HEK293 (cell line): ENCODE results near the gene CORO7.

ENCODE experiments used
- CTCF ChIA-PET: fragments of 350-600 bp; formaldehyde crosslinking; extraction: SDS; loops from one replicate; lab custom pipeline; 2021; ENCODE audit warnings: antibody characterized with exemption; lab: Yijun Ruan, JAX
- POLR2A ChIA-PET: fragments of 300-600 bp; formaldehyde crosslinking; extraction: SDS; loops from one replicate; lab custom pipeline; 2020; ENCODE audit warnings: antibody characterized with exemption, inconsistent platforms; lab: Yijun Ruan, JAX
- H3K27ac ChIP-seq: fragments of 200-500 bp; sonication (Bioruptor generic); 2 replicates; pipeline ENCODE4 v1.5.1; 2014; ENCODE audit warnings: low read depth, low read length, control low read depth, inconsistent platforms; ENCODE audit errors: extremely low read depth
- H3K36me3 ChIP-seq, 2 experiments: fragments of 200-500 bp in 1 of 2; sonication (Bioruptor generic) in 1 of 2; 1 replicate in 1 of 2; 2 replicates in 1 of 2; pipeline ENCODE4 v1.5.1; 2014 to 2017; ENCODE audit warnings: inconsistent platforms in 2 of 2, low read length in 2 of 2; ENCODE audit not compliant: control insufficient read depth in 2 of 2, insufficient read depth in 1 of 2
- H3K4me1 ChIP-seq: fragments of 200-500 bp; sonication (Bioruptor generic); 2 replicates; pipeline ENCODE4 v1.5.1; 2014; ENCODE audit warnings: mild to moderate bottlenecking, low read length, inconsistent platforms; ENCODE audit not compliant: control insufficient read depth, insufficient read depth
- H3K4me3 ChIP-seq: 2 replicates; pipeline ENCODE4 v1.5.1; 2011; ENCODE audit warnings: low read depth, mild to moderate bottlenecking, control low read depth, low read length, moderate library complexity
- H3K9me3 ChIP-seq: fragments of 200-500 bp; sonication (Bioruptor generic); 2 replicates; pipeline ENCODE4 v1.5.1; 2014; ENCODE audit warnings: low read depth, low read length, inconsistent platforms; ENCODE audit not compliant: control insufficient read depth, insufficient read depth
- CTCF ChIP-seq: fragments of 450-650 bp; formaldehyde crosslinking; IDR thresholded peaks from 2 replicates; pipeline ENCODE4 v1.5.1; 2016; ENCODE audit warnings: missing biosample characterization, missing genetic modification characterization
- KLF9 ChIP-seq: fragments of 450-650 bp; formaldehyde crosslinking; IDR thresholded peaks from 2 replicates; pipeline ENCODE4 v1.5.1; 2016; ENCODE audit warnings: missing biosample characterization, missing genetic modification characterization, low read depth
- ZBTB7A ChIP-seq: fragments of 450-650 bp; formaldehyde crosslinking; IDR thresholded peaks from 2 replicates; pipeline ENCODE4 v1.5.1; 2016; ENCODE audit warnings: low read depth, missing biosample characterization, missing genetic modification characterization
- ZEB2 ChIP-seq: fragments of 450-650 bp; formaldehyde crosslinking; IDR thresholded peaks from 2 replicates; pipeline ENCODE4 v1.5.1; 2016; ENCODE audit warnings: missing biosample characterization, missing genetic modification characterization
- ZFP3 ChIP-seq: fragments of 450-650 bp; formaldehyde crosslinking; IDR thresholded peaks from 2 replicates; pipeline ENCODE4 v1.5.1; 2016; ENCODE audit warnings: low read depth, missing biosample characterization, missing genetic modification characterization
- ZFP37 ChIP-seq: fragments of 450-650 bp; formaldehyde crosslinking; IDR thresholded peaks from 2 replicates; pipeline ENCODE4 v1.5.1; 2016; ENCODE audit warnings: missing biosample characterization, missing genetic modification characterization
- ZIC2 ChIP-seq: fragments of 450-650 bp; formaldehyde crosslinking; IDR thresholded peaks from 2 replicates; pipeline ENCODE4 v1.5.1; 2016; ENCODE audit warnings: missing biosample characterization, missing genetic modification characterization
- ZNF138 ChIP-seq: fragments of 450-650 bp; formaldehyde crosslinking; IDR thresholded peaks from 2 replicates; pipeline ENCODE4 v1.5.1; 2016; ENCODE audit warnings: missing biosample characterization, missing genetic modification characterization, borderline replicate concordance
- ZNF140 ChIP-seq: fragments of 450-650 bp; formaldehyde crosslinking; IDR thresholded peaks from 2 replicates; pipeline ENCODE4 v1.5.1; 2016; ENCODE audit warnings: missing biosample characterization, missing genetic modification characterization
- ZNF169 ChIP-seq: fragments of 450-650 bp; formaldehyde crosslinking; IDR thresholded peaks from 2 replicates; pipeline ENCODE4 v1.5.1; 2016; ENCODE audit warnings: missing biosample characterization, missing genetic modification characterization
- ZNF292 ChIP-seq: fragments of 450-650 bp; formaldehyde crosslinking; IDR thresholded peaks from 2 replicates; pipeline ENCODE4 v1.5.1; 2016; ENCODE audit warnings: low read depth, missing biosample characterization, missing genetic modification characterization, borderline replicate concordance
- ZNF391 ChIP-seq: fragments of 450-650 bp; formaldehyde crosslinking; IDR thresholded peaks from 2 replicates; pipeline ENCODE4 v1.5.1; 2016; ENCODE audit warnings: low read depth, missing biosample characterization, missing genetic modification characterization, borderline replicate concordance
- ZNF394 ChIP-seq: fragments of 450-650 bp; formaldehyde crosslinking; IDR thresholded peaks from 2 replicates; pipeline ENCODE4 v1.5.1; 2016; ENCODE audit warnings: missing biosample characterization, missing genetic modification characterization, mild to moderate bottlenecking, moderate library complexity, borderline replicate concordance
- ZNF426 ChIP-seq: fragments of 450-650 bp; formaldehyde crosslinking; IDR thresholded peaks from 2 replicates; pipeline ENCODE4 v1.5.1; 2017; ENCODE audit warnings: missing biosample characterization, missing genetic modification characterization, mild to moderate bottlenecking, inconsistent platforms, moderate library complexity
- ZNF561 ChIP-seq: fragments of 450-650 bp; IDR thresholded peaks from 2 replicates; pipeline ENCODE4 v1.5.1; 2018; ENCODE audit warnings: missing biosample characterization, missing genetic modification characterization, borderline replicate concordance
- ZNF626 ChIP-seq: fragments of 450-650 bp; sonication (Bioruptor Pico); formaldehyde crosslinking; IDR thresholded peaks from 2 replicates; pipeline ENCODE4 v1.5.1; 2018; ENCODE audit warnings: missing biosample characterization, missing genetic modification characterization, inconsistent platforms
- ZNF654 ChIP-seq: fragments of 450-650 bp; formaldehyde crosslinking; IDR thresholded peaks from 2 replicates; pipeline ENCODE4 v1.5.1; 2016; ENCODE audit warnings: low read depth, missing biosample characterization, missing genetic modification characterization
- ZNF677 ChIP-seq: fragments of 450-650 bp; IDR thresholded peaks from 2 replicates; pipeline ENCODE4 v1.5.0; 2018; ENCODE audit warnings: missing biosample characterization, mild to moderate bottlenecking, missing genetic modification characterization, moderate library complexity
- ZNF776 ChIP-seq: fragments of 450-650 bp; formaldehyde crosslinking; IDR thresholded peaks from 2 replicates; pipeline ENCODE4 v1.5.0; 2017; ENCODE audit warnings: missing biosample characterization, missing genetic modification characterization, borderline replicate concordance
- ZNF843 ChIP-seq: fragments of 450-650 bp; formaldehyde crosslinking; IDR thresholded peaks from 2 replicates; pipeline ENCODE4 v1.5.1; 2016; ENCODE audit warnings: missing biosample characterization, missing genetic modification characterization
- TF ChIP-seq, protein P1 (sequence below): fragments of 450-650 bp; formaldehyde crosslinking; IDR thresholded peaks from 2 replicates; pipeline ENCODE4 v1.5.1; 2016; ENCODE audit warnings: missing biosample characterization, missing genetic modification characterization
- TF ChIP-seq, protein P2 (sequence below): fragments of 450-650 bp; formaldehyde crosslinking; IDR thresholded peaks from 2 replicates; pipeline ENCODE4 v1.5.1; 2016; ENCODE audit warnings: missing biosample characterization, missing genetic modification characterization, low read depth
- TF ChIP-seq, protein P3 (sequence below): sonication (generic); formaldehyde crosslinking; IDR thresholded peaks from 2 replicates; pipeline ENCODE4 v1.8.1; 2022; ENCODE audit warnings: mild to moderate bottlenecking, moderate library complexity, missing genetic modification reagents
- TF ChIP-seq, protein P4 (sequence below): fragments of 450-650 bp; formaldehyde crosslinking; IDR thresholded peaks from 2 replicates; pipeline ENCODE4 v1.5.1; 2017; ENCODE audit warnings: missing biosample characterization, missing genetic modification characterization

Gene CORO7

GRCh38 chr16:4403133-4403949 is 13.1 kb downstream of the CORO7 start:
- H3K4me3 ChIP-seq = no peak overlapping the region
- H3K36me3 ChIP-seq = peaks cover 5 to 60% of the 10 kb centered on the region in 2 experiments; a peak in 2 of 3 replicates
- CTCF ChIA-PET = interaction anchor here (0.5 to 7.4 kb wide), 69 partner anchors 8 to 876 kb away, joined by 3 to 135 read pairs (median 6); partner anchors contain the start of genes CORO7 and PAM16
- H3K27ac ChIP-seq = no peak overlapping the region
- TF ChIP-seq, protein P1, sequence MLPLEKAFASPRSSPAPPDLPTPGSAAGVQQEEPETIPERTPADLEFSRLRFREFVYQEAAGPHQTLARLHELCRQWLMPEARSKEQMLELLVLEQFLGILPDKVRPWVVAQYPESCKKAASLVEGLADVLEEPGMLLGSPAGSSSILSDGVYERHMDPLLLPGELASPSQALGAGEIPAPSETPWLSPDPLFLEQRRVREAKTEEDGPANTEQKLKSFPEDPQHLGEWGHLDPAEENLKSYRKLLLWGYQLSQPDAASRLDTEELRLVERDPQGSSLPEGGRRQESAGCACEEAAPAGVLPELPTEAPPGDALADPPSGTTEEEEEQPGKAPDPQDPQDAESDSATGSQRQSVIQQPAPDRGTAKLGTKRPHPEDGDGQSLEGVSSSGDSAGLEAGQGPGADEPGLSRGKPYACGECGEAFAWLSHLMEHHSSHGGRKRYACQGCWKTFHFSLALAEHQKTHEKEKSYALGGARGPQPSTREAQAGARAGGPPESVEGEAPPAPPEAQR (tag by site-specific recombination) = no peak
- 0 out of 2 replicates have a peak, but pooled peaks have one; percentile 1 for TF ChIP-seq ZBTB7A (tag by site-specific recombination)
- TF ChIP-seq, all 188 proteins: peak for 1
- Histone ChIP-seq H3K4me1 (no peaks in the 10 kb centered on the region), H3K9me3 (no peaks in the 10 kb centered on the region)
- POLR2A ChIA-PET = interaction anchor here (0.9 to 1.7 kb wide), 3 partner anchors 10 to 34 kb away, joined by 3 to 6 read pairs (median 3); no protein-coding TSS in a partner anchor

- Histone ChIP-seq H3K9me3 (no peaks in the 10 kb centered on the region), H3K4me3 (no peak overlapping the region), H3K4me1 (no peaks in the 10 kb centered on the region), H3K27ac (no peak overlapping the region), H3K36me3 (peaks cover 5 to 53% of the 10 kb centered on the region in 2 experiments; a peak in 2 of 3 replicates)
- ChIA-PET POLR2A (interaction anchor here (0.7 to 1.7 kb wide), 2 partner anchors 13 to 111 kb away, joined by 5 to 6 read pairs; no protein-coding TSS in a partner anchor), CTCF (interaction anchor here (0.5 to 7.4 kb wide), 68 partner anchors 7 to 876 kb away, joined by 3 to 135 read pairs (median 6); partner anchors contain the start of genes CORO7 and PAM16)
- TF ChIP-seq ZNF140 (tag by site-specific recombination) (no peak), ZFP3 (tag by site-specific recombination) (no peak), ZNF561 (tag by site-specific recombination) (peak; percentile 88), KLF9 (tag by site-specific recombination) (peak; percentile 15; the same call in 1 of the 2 replicates), ZNF677 (no peak; the same call in 1 of the 2 replicates), ZNF843 (tag by site-specific recombination) (no peak), CTCF (tag by site-specific recombination) (peak; percentile 98), ZNF654 (tag by site-specific recombination) (peak; percentile 95), ZNF391 (tag by site-specific recombination) (peak; percentile 75; the same call in 1 of the 2 replicates), ZIC2 (tag by site-specific recombination) (peak; percentile 51), ZNF138 (tag by site-specific recombination) (no peak), ZEB2 (tag by site-specific recombination) (peak; percentile 50; the same call in 1 of the 2 replicates), ZNF169 (tag by site-specific recombination) (no peak), ZNF292 (tag by site-specific recombination) (no peak), ZNF394 (peak; percentile 99), ZFP37 (0 out of 2 replicates have a peak, but pooled peaks have one; percentile 53), ZNF776 (tag by site-specific recombination) (no peak), ZNF426 (no peak; the same call in 1 of the 2 replicates), ZNF626 (tag by site-specific recombination) (no peak)
- TF ChIP-seq, protein P2, sequence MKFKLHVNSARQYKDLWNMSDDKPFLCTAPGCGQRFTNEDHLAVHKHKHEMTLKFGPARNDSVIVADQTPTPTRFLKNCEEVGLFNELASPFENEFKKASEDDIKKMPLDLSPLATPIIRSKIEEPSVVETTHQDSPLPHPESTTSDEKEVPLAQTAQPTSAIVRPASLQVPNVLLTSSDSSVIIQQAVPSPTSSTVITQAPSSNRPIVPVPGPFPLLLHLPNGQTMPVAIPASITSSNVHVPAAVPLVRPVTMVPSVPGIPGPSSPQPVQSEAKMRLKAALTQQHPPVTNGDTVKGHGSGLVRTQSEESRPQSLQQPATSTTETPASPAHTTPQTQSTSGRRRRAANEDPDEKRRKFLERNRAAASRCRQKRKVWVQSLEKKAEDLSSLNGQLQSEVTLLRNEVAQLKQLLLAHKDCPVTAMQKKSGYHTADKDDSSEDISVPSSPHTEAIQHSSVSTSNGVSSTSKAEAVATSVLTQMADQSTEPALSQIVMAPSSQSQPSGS = no peak
- TF ChIP-seq, protein P3, sequence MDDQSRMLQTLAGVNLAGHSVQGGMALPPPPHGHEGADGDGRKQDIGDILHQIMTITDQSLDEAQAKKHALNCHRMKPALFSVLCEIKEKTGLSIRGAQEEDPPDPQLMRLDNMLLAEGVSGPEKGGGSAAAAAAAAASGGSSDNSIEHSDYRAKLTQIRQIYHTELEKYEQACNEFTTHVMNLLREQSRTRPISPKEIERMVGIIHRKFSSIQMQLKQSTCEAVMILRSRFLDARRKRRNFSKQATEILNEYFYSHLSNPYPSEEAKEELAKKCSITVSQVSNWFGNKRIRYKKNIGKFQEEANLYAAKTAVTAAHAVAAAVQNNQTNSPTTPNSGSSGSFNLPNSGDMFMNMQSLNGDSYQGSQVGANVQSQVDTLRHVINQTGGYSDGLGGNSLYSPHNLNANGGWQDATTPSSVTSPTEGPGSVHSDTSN (CRISPR knock-in tag) = no peak
- TF ChIP-seq, protein P4, sequence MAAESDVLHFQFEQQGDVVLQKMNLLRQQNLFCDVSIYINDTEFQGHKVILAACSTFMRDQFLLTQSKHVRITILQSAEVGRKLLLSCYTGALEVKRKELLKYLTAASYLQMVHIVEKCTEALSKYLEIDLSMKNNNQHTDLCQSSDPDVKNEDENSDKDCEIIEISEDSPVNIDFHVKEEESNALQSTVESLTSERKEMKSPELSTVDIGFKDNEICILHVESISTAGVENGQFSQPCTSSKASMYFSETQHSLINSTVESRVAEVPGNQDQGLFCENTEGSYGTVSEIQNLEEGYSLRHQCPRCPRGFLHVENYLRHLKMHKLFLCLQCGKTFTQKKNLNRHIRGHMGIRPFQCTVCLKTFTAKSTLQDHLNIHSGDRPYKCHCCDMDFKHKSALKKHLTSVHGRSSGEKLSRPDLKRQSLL (tag by site-specific recombination) = peak; percentile 14; the same call in 1 of the 2 replicates
These were observed 13.8 kb downstream of the CORO7 start for GRCh38 chr16:4402439-4403132.
